Karpas-422 (cell line): ENCODE measurements around the gene CFAP100. TPM values are rescaled to one million over a fixed set of nuclear protein-coding genes. Genes with fewer than 3 reads are reported as not detected.

ENCODE experiments used
- DNase-seq: peaks from one replicate; pipeline ENCODE4 v3.0.0-alpha.2; 2015
- H2AFZ ChIP-seq: fragments of 200-600 bp; sonication (generic); 2 replicates; pipeline ENCODE4 v1.6.1; 2014; ENCODE audit warnings: antibody characterized with exemption, low read length, mixed read lengths
- H3K27ac ChIP-seq: fragments of 200-600 bp; sonication (generic); 2 replicates; pipeline ENCODE4 v1.5.1; 2014; ENCODE audit warnings: mild to moderate bottlenecking, low read length, moderate library complexity
- H3K27me3 ChIP-seq: fragments of 200-600 bp; sonication (generic); 2 replicates; pipeline ENCODE4 v1.6.1; 2014; ENCODE audit warnings: low read length, mixed read lengths
- H3K36me3 ChIP-seq: fragments of 200-600 bp; sonication (generic); 2 replicates; pipeline ENCODE4 v1.6.1; 2014; ENCODE audit warnings: low read length, mixed read lengths; ENCODE audit not compliant: insufficient read depth
- H3K4me1 ChIP-seq: fragments of 200-600 bp; sonication (generic); 2 replicates; pipeline ENCODE4 v1.6.1; 2014; ENCODE audit warnings: mild to moderate bottlenecking, low read length, mixed read lengths
- H3K4me2 ChIP-seq: fragments of 200-600 bp; sonication (generic); 2 replicates; pipeline ENCODE4 v1.6.1; 2014; ENCODE audit warnings: low read length, low read depth, mild to moderate bottlenecking; ENCODE audit not compliant: poor library complexity, severe bottlenecking
- H3K4me3 ChIP-seq: fragments of 200-600 bp; sonication (generic); 2 replicates; pipeline ENCODE4 v1.5.1; 2014; ENCODE audit warnings: mild to moderate bottlenecking, antibody characterized with exemption, low read length, mixed read lengths
- H3K79me2 ChIP-seq: fragments of 200-600 bp; sonication (generic); 2 replicates; pipeline ENCODE4 v1.6.1; 2014; ENCODE audit warnings: mild to moderate bottlenecking, low read length, mixed read lengths
- H3K9ac ChIP-seq: fragments of 200-600 bp; sonication (generic); 2 replicates; pipeline ENCODE4 v1.6.0; 2014; ENCODE audit warnings: low read length
- H3K9me2 ChIP-seq: fragments of 200-600 bp; sonication (generic), shearing (Covaris generic); replicated peaks from 2 replicates; pipeline ENCODE4 v1.6.0; 2014; ENCODE audit warnings: mild to moderate bottlenecking, low read length, moderate library complexity; ENCODE audit not compliant: insufficient read depth
- H3K9me3 ChIP-seq: fragments of 300-700, 200-600 bp; sonication (generic); 2 replicates; pipeline ENCODE4 v1.6.1; 2014; ENCODE audit warnings: low read length, mixed read lengths
- H4K20me1 ChIP-seq: fragments of 200-600 bp; sonication (generic); 2 replicates; pipeline ENCODE4 v1.6.1; 2014; ENCODE audit warnings: mild to moderate bottlenecking, antibody characterized with exemption, low read length, low read depth; ENCODE audit not compliant: insufficient read depth
- total RNA-seq: library from RNA; depleted of rRNA; stranded (reverse); fragments of >200 nt; shearing (Covaris generic); gene quantifications from 2 replicates; pipeline ENCODE4 v1.2.3, GENCODE V29; 2014; ENCODE audit warnings: low replicate concordance

CFAP100 gene
- total RNA-seq, 1 experiment from 2014 or later: not detected

- Histone ChIP-seq H3K4me2 (no peak overlapping the region), H3K9ac (no peak overlapping the region), H3K9me3 (no peaks in the 10 kb centered on the region), H2AFZ (no peak overlapping the region), H3K36me3 (peaks cover 32% of the 10 kb centered on the region), H3K79me2 (peaks cover 57% of the 10 kb centered on the region), H3K4me1 (peaks cover 11% of the 10 kb centered on the region), H3K27ac (no peak overlapping the region), H3K4me3 (no peak overlapping the region), H3K9me2 (no peaks in the 10 kb centered on the region), H4K20me1 (peaks cover 13% of the 10 kb centered on the region; the same call in 1 of the 2 replicates), H3K27me3 (no peaks in the 10 kb centered on the region)
- no peak for DNase-seq
These were observed 73.6 kb downstream of the CFAP100 start for GRCh38 chr3:126468028-126468891.

- Histone ChIP-seq H3K27ac (no peak overlapping the region), H3K9me2 (no peaks in the 10 kb centered on the region), H3K27me3 (no peaks in the 10 kb centered on the region), H3K79me2 (peaks cover 67% of the 10 kb centered on the region), H3K9ac (no peak overlapping the region), H4K20me1 (peaks cover 16% of the 10 kb centered on the region; the same call in 1 of the 2 replicates), H3K36me3 (peaks cover 32% of the 10 kb centered on the region), H3K4me1 (peaks cover 24% of the 10 kb centered on the region), H3K9me3 (no peaks in the 10 kb centered on the region), H3K4me3 (no peak overlapping the region), H3K4me2 (no peak overlapping the region), H2AFZ (no peak overlapping the region)
- no peak for DNase-seq
These were observed 74.8 kb downstream of the CFAP100 start for GRCh38 chr3:126469479-126469878.

- no peak overlapping the region for H2AFZ ChIP-seq
- H3K4me2 ChIP-seq: peak overlapping the region; percentile 82
- H3K4me1 ChIP-seq: peaks cover 27% of the 10 kb centered on the region
- H3K27ac ChIP-seq: no peak overlapping the region
- no peaks in the 10 kb centered on the region for H3K9me3 ChIP-seq
- H3K4me3 ChIP-seq: no peak overlapping the region; the same call in 1 of the 2 replicates
- H4K20me1 ChIP-seq: peaks cover 19% of the 10 kb centered on the region; the same call in 1 of the 2 replicates
- DNase-seq: peak; percentile 50
- H3K9ac ChIP-seq: peak overlapping the region; percentile 56
- no peaks in the 10 kb centered on the region for H3K27me3 ChIP-seq
- peaks cover 70% of the 10 kb centered on the region for H3K79me2 ChIP-seq
- no peaks in the 10 kb centered on the region for H3K9me2 ChIP-seq
- peaks cover 27% of the 10 kb centered on the region for H3K36me3 ChIP-seq
These were observed 77.7 kb downstream of the CFAP100 start for GRCh38 chr3:126472277-126473006.

- no peak overlapping the region for H3K27ac ChIP-seq
- peaks cover 65% of the 10 kb centered on the region for H3K79me2 ChIP-seq
- peaks cover 27% of the 10 kb centered on the region for H3K4me1 ChIP-seq
- H3K9me2 ChIP-seq: no peaks in the 10 kb centered on the region
- no peaks in the 10 kb centered on the region for H3K9me3 ChIP-seq
- H3K4me2 ChIP-seq: peak overlapping the region; percentile 82
- peak overlapping the region; percentile 99 for H3K4me3 ChIP-seq
- no peak overlapping the region for H2AFZ ChIP-seq
- peak overlapping the region; percentile 56 for H3K9ac ChIP-seq
- H4K20me1 ChIP-seq: peaks cover 19% of the 10 kb centered on the region; the same call in 1 of the 2 replicates
- H3K36me3 ChIP-seq: peaks cover 27% of the 10 kb centered on the region
- DNase-seq: no peak
- no peaks in the 10 kb centered on the region for H3K27me3 ChIP-seq
These were observed 78.8 kb downstream of the CFAP100 start for GRCh38 chr3:126473292-126474168.

GRCh38 chr3:126474498-126475412, 80.0 kb downstream of the CFAP100 start:
- Histone ChIP-seq H3K9me3 (no peaks in the 10 kb centered on the region), H3K4me3 (peak overlapping the region; percentile 99), H3K79me2 (peaks cover 53% of the 10 kb centered on the region), H4K20me1 (peaks cover 14% of the 10 kb centered on the region; the same call in 1 of the 2 replicates), H3K9ac (peak overlapping the region; percentile 98), H3K9me2 (no peaks in the 10 kb centered on the region), H3K4me2 (peak overlapping the region; percentile 82), H3K4me1 (peaks cover 27% of the 10 kb centered on the region), H3K27me3 (no peaks in the 10 kb centered on the region), H2AFZ (no peak overlapping the region), H3K27ac (no peak overlapping the region), H3K36me3 (peaks cover 24% of the 10 kb centered on the region)
- DNase-seq: peak; percentile 65

- H3K9me3 ChIP-seq: no peaks in the 10 kb centered on the region
- peaks cover 18% of the 10 kb centered on the region for H3K36me3 ChIP-seq
- H2AFZ ChIP-seq: 0 out of 2 replicates have a peak within 1 kb of the TSS, but pooled peaks have one; percentile 43
- peak within 1 kb of the TSS; percentile 99 for H3K4me3 ChIP-seq
- H3K27me3 ChIP-seq: no peaks in the 10 kb centered on the region
- peaks cover 14% of the 10 kb centered on the region; the same call in 1 of the 2 replicates for H4K20me1 ChIP-seq
- peak within 1 kb of the TSS; percentile 82 for H3K4me2 ChIP-seq
- H3K9me2 ChIP-seq: no peaks in the 10 kb centered on the region
- H3K79me2 ChIP-seq: peaks cover 46% of the 10 kb centered on the region
- H3K9ac ChIP-seq: peak within 1 kb of the TSS; percentile 98
- DNase-seq: peak; percentile 97
- H3K27ac ChIP-seq: no peak within 1 kb of the TSS
- H3K4me1 ChIP-seq: peaks cover 27% of the 10 kb centered on the region
These were observed 80.9 kb downstream of the CFAP100 start, which contains the start of gene ZXDC for GRCh38 chr3:126475413-126476114. Gene ZXDC, minus strand, starts transcription at chr3:126475891. Its CDS starts 26 bp downstream, at chr3:126475865.
